GM18511 (cell line): ENCODE data around the gene EMC6.

Experiments
- ATAC-seq: cut with Tn5 transposase; IDR thresholded peaks from one replicate; pipeline ENCODE4 v1.9.1; 2021; ENCODE audit warnings: mild to moderate bottlenecking, moderate library complexity; ENCODE audit not compliant: unreplicated experiment

Gene EMC6

DNA sequence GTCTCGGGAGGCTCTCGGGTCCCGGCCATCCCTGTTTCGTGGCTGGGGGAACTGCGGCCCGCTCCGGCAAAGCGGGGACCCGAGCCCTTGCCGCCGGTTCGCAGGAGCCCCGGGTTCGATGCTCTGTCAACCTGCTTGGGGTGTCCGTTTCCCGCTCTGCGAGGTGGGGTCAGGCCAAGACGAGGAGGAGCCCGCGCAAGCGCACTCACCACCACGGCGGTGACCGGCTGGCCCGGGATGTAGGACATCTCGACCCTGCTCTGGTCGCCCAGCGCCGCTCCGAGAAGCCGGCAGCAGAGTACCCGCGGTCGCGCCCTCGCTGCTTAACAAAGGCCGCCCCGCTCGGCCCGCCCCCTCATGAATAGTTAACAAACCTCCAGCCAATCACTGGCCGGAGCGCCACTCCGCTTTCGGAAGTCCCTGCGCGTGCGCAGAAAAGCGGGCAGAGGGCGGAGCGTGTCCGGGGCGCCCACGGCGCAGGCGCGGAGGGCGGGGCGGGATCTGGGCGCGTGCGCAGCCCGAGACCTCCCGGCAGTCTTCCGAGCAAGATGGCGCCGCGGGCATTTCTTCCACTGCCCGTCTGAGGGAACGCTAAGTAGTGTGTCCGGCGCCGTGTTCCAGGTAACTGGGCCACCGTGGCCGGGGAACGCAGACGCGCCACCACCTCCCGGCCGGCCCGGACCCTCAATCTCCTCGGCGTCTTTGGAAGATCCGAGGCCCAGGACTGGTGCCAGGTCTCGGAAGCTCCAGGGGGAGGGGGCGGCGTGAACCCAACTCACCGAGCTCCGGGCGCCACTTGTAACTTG lies at the start of gene EMC6, which contains the start of gene TAX1BP3:
Gene EMC6 (plus strand): TSS at position 534 of the 806 bp plus-strand sequence. CDS start 335 bp downstream, outside the sequence.
Gene TAX1BP3 (minus strand): TSS at position 300 of the 806 bp plus-strand sequence. CDS start 52 bp downstream, at position 248.
- peak; percentile 92 for ATAC-seq

DNA sequence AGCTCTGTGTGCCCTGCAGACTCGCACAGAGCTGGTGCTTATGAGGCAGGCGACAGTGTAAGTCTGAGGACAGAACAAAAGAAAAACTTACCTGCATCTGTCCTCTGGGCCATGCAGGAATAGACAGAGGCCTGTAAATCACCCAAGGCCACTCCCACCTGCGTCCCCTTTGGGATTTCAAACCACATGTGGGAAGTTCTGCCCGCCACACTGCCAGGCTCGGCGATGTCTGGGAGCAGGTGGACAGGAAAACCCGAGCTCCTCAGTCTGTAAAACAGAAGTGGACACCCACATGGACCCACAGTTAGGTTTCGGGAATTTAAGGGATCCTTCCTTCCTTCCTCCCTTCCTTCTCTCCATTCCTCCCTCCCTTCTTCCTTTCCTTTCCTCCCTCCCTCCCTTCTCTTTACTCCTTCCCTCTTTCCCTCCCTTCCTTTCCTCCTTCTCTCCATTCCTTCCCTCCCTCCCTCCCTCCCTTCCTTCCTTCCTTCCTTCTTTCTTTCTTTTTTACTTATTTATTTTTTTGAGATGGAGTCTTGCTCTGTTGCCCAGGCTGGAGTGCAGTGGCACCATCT lies 47.4 kb upstream of the EMC6 start:
- ATAC-seq = no peak

DNA sequence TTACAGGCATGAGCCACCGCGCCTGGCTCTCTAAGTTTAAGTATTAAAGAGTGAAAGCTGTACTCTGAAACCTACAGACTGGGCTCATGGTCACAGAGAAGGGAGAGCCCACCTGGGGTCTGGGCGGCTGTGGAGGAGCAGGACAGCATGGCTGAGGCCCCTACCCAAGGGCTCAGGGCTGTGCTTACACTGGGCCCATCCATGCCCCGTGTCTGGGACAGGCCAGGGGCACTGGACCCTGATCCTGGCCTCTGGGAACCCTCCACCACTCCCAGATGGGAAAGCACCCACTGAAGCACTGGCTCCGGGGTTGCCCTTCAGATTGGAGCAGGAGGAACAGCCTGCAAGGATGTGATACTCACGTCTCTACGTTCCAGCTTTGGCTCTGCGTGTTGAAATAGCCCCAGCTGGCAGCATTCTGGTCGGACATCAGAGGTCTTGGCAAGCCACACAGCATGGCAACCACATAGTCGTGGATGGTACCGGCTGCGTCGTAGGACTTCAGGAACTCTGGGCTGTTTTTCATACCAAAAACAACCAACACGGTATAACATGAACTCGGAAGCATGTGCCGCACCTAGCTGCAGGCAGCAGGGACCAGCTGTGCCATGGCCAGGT lies 45.5 kb upstream of the EMC6 start:
- ATAC-seq = no peak

DNA sequence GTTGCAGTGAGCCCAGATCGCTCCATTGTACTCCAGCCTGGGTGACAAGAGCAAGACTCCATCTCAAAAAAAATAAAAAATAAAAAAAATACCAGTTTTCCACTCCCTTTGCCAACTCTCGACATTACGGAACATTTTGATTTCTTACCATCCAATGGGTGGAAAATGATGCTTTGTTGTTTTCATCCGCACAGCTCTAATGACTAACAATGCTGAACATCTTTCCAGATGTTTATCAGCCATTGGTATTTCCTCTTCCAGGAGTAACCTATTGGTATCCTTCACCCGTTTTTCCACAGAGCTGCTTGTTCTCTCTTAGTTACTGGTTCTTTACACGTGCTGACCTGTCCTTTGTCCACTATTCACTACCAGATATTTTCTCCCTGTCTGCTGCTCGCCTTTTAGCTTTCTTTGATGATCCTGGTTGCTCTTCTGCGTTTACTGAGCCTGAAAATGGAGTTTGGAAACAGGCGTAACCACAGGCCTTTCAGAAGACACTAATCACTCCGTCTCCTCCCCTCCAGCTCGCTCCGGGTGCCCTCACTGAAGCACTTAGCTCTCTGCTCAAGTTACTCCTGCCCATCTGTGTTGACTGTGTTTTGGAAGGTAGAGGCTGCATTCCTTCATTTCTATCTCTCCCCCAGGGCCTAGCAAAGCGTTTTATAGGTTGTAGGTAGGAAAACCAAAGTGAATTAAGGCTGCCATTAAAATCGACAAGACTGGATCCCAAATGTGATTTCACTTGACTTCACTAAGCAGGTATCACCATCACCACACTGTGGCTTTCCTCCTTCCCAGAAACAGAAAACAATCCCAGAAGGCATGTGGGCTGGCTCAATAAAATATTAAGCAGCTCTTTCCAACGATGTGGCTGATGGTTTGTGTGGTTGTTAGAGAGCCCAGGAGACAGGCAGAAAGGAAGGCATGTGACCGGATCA lies 41.5 kb upstream of the EMC6 start:
- ATAC-seq = no peak

DNA sequence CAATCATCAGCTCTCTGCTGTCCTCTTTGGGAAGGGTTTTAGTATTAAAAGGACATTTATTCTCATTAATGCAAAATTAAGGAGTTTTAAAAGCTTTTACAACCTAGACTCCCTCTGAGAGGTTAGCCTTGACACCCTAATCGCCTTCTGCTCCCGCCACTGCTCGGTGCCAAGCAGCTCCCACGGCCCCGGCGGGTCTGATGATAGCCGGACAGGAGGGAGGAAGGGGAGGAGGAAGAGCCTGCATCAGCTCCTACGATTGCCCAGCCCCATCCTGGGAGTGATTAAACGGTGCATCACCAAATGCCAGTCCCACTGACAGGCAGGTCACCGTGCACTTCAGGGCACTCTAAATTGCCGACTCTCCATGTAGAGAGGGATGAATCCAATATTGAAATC lies 40.8 kb upstream of the EMC6 start:
- ATAC-seq = no peak

DNA sequence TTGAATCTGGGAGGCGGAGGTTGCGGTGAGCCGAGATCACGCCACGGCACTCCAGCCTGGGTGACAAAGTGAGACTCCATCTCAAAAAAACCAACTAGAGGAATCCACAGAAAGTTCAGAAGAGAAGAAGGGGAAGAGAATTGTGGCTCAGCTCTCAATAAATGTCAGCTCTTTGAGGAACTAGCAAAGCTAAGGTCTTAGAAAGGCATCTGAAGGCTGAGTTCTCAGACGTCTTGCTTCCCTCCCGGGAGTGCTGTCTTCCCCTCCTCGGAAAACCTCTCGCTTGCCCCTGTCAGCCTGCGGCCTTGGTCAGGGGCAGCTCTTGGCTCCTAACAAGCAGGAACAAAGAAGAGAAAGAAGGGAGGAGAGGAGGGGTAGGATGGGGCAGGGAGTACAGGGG lies 37.8 kb upstream of the EMC6 start:
- no peak for ATAC-seq

DNA sequence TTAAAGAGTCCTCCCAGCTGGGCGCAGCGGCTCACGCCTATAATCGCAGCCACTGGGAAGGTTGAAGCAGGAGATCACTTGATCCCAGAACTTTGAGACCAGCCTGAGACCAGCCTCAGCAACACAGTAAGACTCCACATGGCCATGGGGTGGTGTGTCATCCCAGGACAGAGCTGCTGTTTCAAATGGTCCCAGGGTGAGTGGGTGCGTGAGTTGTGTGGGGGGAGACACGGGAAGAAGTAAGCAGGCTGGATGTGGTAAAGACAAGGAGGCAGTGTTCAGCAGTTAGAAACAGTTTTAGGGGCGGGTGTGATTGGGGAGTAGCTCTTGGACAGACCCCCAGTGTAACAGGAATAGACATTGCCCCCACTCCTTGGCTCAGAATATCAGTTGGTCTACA lies 36.3 kb upstream of the EMC6 start:
- ATAC-seq = no peak

DNA sequence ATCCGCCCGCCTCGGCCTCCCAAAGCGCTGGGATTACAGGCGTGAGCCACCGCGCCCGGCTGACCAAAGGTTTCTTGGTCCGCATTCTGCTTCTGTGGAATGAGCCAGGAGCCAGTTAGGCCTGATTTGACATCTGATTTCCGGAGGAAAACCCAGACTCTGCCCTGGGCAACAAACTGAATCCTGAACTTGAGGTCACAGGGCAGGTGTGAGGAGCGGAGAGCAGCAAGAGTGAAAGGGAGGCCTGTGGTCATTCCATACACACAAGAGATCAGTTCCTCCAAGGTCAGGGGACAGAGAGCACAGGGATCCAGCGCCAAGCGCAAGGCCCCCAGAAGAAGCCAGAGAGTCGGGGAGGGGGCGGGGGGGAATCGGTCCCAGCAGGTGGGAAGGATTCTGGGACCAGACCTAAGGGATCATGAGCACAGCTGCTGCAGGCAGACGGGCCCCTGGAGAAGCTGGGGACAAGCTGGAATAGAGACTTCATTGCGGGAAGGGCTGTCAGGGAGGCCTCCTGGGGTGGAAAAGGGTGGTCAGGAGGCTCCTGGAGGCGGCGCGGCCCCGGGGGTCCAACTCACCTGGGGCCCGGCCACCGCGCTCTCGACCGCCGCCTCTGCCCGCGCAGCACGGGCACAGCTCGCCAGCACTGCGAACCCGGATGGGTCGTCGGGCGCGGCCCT lies 33.0 kb upstream of the EMC6 start:
- no peak for ATAC-seq

DNA sequence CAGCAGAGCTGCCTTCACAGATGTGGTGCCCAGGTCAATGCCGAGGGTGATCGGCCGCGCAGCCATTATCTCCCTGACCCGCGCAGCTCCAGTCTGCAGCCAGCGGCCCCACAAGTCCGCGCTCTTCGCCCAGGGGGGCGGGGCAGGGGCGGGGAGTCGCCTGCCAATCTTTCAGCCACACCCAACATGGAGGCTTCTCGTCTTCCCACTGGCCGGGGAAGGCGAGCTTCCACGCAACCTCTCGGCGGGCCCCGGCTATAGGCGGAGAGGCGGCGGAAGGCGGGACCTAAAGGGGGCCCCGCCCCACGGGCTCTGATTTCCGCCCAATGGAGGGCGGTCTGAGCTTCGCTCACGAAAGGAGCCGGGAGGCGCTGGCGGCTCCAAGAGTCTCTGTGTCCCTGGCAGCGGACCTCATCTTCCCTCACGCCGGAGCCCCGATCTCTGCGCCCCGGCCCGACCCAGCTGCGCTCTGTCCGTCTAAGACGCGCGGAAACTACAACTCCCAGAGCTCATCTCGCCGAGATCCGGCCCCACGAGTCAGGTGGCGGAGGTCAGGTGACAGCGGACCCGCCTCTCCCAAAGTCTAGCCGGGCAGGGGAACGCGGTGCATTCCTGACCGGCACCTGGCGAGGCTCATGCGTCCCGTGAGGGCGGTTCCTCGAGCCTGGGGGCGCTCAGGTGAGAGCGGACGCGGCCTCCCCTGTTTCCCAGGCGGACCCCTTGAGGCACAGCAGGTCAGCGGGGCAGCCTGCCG lies 32.3 kb upstream of the EMC6 start, which contains the start of the genes CTNS and SHPK:
Gene CTNS (plus strand): TSS at position 607 of the 754 bp plus-strand sequence. CDS start 3,447 bp downstream, outside the sequence.
Gene SHPK (minus strand): TSS at position 97 of the 754 bp plus-strand sequence. CDS start 31 bp downstream, at position 66.
- ATAC-seq = peak; percentile 96

DNA sequence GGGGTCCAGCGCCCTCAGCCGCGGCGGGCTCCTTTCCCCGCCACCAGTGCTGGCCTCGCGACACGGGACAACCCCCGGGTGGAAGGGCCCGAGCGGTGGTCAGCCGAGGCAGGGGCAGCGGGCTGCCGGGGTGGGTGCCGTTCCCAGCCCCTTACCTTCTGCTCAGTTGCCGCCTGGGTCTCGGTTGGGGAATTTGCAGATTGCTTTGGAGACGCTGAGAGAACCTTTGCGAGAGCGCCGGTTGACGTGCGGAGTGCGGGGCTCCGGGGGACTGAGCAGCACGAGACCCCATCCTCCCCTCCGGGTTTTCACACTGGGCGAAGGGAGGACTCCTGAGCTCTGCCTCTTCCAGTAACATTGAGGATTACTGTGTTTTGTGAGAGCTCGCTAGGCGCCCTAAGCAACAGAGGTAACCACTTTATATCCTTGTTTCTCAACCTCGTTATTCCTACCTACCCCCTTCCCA lies 31.7 kb upstream of the EMC6 start:
- ATAC-seq = no peak

DNA sequence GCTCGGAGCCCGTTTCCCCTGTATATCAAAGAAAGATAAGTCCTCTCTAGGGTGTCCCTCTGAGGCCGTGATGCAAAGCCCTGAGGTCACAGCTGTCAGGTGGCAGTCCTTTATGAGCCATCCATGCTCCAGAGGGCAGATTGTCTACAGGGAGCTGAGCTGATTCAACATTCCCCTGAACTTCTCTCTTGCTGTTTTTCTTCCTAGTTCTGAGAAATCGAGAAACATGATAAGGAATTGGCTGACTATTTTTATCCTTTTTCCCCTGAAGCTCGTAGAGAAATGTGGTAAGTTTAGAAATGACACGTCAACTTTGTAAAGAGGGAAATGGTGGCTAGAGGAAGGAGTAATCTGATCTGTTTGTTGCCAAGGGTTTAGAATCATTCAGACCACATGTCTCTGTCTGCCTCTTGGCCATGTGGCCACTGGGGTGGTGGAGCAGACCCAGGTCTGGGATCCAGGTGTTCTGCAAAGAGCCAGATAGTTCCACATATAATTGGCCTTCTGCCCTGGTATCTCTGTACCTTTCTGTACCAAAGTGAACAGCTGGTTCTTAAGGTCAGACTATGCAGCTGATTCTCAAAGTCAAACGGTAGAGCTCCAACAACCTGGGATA lies 28.5 kb upstream of the EMC6 start:
- no peak for ATAC-seq

DNA sequence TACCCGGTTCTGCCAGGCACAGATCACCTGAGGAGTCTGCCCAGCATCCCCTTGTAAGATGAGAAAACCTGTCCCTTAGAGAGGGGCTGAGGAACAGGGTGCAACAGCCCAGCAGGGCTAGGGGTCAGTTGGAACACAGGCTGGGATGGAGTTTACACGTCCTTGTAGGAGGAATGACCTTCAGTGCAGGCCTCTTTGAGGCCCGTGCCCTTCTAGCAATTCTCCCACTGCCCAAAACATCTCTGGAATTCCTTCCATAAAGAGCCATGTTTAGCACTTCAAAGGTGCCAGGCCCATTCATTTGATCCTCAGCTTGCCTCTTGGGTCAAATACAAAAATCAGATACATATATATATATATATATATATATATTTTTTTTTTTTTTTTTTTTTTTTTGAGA lies 27.6 kb upstream of the EMC6 start:
- ATAC-seq = no peak

DNA sequence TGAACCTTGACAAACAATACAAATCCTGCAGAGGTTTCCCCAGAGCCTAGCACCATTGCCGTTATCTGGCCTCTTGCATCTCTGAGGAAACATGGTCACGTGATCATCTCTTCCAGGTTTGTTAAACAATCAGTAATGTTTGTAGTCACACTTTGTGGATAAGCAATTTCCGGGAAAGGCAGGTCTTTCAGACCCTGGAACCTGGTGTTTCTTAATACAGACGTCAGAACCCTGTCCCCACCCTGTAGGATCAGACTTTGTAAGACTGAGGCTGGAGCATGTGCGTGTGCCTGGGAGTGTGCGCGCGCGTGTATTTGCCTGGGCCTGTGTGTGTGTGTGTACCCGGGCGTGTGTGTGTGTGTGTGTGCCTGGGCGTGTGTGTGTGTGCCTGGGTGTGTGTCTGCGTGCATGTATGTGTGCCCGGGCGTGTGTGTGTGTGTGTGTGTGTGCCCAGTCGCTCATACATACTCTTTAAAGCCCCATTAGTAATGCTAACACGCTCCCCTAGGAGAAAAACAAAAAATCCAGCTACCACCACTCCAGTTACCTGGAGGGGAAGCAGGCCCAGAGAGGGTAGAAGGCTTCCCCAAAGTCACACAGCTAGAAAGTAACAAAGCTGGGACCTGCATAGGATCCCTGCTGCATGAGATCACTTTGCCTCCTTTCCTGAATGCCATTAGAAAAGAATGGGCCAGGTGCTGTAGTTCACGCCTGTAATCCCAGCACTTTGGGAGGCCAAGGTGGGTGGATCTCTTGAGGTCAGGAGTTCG lies 26.7 kb upstream of the EMC6 start:
- no peak for ATAC-seq

DNA sequence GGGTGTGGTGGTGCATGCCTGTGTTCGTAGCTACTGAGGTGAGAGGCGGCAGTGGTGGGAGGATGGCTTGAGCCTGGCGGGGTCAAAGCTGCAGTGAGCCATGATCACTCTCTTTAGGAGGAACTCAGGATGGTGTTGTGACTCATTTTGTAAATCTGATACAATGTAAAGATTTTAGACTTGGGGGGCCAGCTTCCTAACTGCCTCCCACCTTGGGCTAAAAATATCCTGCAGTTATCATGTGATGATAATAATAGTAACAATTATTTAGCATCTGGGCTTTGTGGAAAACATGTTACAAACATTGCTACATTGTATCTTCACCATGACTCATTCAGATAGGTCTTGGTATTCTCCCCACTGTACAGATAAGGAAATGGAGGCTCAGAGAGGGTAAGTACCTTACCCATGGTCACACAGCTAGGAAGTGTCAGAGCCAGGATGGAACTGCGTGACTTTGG lies 24.7 kb upstream of the EMC6 start:
- ATAC-seq = no peak

DNA sequence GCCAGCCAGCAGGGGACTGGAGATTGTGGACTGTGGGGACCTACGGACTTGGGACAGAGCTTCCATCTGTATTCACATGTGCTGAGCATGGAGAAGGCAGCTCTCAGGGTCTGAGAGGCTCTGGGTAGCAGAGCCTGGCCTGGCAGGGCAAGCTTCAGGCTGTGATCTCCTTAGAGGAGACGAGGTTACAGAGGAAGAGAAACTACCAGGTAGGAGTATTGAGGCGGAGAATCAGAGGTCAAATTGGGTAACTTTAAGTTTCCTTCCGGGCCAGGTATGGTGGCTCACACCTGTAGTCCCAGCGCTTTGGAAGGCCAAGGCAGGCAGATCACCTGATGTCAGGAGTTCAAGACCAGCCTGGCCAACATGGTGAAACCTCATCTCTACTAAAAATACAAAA lies 23.3 kb upstream of the EMC6 start:
- ATAC-seq = no peak

DNA sequence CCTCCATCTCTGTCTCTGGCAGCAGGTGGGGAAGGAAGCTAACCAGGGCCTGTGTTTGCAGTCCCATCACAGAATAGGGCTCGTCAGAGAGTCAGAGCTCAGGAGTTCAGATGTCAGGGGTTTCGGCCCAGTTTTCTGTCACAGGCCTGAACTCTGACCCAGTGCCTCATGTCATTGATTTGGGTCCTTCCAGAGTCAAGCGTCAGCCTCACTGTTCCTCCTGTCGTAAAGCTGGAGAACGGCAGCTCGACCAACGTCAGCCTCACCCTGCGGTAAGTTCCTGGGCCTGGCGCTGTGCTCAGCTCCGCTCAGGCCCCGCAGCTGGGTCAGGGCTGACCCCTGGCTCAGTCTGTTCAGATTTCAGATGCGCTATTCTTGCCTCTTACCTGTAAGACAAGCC lies 21.4 kb upstream of the EMC6 start:
- ATAC-seq = no peak

DNA sequence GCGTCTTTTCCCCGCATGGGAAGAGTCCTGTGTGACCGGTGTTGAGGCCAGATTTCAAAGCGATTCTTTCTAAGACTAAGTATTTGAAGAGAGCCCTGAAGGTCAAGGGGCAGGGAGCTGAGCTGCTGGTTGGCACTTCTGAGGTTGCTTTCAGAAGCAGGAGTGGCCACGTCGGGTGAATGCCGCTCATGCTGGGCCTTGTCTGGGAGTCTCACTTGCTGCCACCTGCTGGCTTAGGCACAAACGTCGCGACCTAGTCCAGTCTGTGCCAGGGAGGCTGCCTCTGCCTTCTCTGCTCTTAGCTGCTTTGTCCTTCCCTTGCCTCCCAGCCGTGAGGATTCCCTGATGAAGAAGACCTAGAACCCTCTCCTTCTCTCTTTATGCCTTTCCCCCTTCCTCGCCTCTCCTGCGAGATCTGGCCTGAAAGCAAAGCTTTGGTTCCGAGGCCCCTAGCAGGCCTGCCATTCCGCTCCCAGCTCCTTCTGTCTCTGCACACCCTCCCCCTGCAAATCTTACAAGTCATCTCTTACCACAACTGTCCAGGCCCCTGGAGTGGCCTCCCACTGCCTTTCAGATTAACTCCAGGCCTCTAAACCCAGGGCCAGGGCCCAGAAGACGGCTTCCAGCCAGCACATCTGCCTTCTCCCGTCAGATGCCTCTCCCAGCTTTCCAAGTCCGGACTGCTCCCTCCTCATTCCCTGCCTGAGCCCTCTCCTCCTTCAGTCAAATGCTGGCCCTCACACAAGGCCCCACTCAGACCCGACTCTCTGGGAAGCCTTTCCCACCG lies 20.6 kb upstream of the EMC6 start:
- ATAC-seq = no peak
